ENCODE data around the gene CFAP210.

The CFAP210 gene, protein sequence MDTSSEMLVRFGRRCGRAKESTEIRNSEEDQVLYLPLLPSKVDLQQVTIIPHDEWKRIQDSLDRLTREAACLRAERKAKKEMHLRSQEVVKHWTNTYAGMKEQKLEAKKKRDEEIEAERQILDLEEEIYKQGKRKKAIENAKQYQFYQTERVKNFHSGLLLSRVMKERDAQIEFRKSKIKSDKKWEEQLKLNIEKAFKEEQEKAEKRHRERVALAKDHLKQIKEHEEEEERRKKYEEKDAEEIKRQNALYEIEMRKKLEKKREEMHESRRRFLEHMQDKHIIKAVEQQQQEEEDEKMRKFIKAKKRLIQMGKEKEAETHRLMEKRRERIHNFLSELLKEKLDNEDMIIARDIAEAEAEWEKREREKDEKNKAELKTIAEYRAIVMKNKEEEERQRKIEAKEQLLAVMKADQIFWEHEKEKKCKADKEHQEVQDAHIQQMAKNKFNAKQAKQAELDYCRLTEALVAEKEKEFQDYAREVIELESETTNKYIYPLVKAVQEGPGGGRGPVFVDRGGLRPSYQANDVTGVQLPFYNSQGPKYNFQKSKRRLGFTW

DNA sequence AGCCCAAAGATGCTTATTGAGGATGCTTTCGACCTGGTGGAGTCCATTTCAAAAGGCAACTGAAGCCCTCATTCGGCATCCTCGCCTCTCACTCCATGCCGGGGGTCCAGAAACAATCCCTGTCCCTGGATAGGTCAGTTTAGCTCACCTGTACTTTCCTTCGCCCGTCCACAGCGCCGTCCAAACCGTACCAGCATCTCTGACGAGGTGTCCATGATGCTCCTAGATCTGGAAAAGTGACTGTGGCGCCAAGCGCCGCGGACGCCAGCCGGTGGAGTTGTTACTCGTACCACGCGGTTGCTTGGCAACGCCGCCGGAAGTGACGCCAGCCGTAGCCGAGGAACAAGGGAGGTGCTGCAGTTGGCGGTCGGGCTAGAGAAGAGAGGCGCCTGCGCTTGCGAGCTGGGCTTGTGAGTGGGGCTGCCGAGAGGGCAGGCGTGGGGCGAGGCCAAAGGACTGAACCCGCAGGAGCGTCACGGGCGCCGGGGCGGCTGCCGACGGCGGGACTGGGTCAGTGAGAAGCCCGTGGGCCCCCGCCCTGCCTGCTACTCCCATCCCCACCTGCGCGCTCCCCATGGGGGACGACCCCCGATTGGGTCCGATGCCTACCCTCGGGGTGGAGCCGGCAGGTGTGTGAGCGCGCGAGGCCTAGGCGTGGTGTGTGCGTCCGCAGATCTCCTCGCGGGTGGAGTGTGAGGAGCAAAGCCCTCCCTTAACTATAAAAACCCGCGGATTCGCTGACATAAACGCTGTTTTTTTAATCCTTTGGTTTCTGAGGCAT is at the start of gene CFAP210, which contains the start of gene PHOSPHO2:
Gene CFAP210, minus strand, starts transcription at position 293 of the 781 bp plus-strand sequence. Its CDS starts 78 bp downstream, at position 215.
Gene PHOSPHO2, plus strand, starts transcription at position 357 of the 781 bp plus-strand sequence. CDS start 6,503 bp downstream, outside the sequence.
- peak; percentile 92 to 95 for DNase-seq

DNA sequence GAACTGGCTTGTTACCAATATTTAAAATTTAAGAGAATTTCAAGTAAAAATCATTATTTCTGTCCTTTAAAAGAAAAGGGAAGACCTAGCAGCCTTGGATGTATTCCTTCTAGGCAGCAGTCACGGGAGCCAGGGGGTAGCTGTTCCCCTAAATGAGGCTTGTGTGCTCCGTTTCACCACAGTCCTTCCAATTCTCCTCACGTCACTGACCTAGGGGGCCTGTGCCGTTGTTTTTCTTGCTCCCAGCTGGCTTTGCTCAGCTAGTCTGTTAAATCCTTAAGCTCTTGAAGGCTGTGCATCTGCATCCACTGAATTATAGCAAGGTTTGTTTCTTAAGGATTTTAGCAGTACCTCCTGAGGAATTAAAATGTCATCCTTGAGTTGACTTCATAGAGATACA is 49.3 kb upstream of the CFAP210 start:
- peak; percentile 6 to 71 for DNase-seq

DNA sequence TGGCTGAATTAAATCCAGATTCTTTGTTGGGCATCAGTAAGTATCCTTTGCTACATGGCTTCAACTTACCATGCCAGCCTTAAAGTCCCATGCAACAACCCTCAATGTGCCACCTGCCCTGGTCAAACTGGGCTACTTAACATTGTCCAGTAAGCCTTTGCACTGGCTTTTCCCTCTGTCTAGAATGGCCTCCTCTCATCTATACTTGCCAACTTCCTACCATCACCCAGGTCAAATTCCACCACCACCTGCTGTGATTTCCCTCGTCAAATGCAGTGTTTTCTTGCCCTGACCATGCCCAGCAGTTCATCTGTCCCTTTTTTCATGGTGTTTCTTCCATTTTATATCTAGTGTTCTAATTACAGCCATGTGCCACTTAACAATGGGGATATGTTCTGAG is 45.1 kb upstream of the CFAP210 start:
- peak in 1 of 2 experiments; percentile 15 for DNase-seq

DNA sequence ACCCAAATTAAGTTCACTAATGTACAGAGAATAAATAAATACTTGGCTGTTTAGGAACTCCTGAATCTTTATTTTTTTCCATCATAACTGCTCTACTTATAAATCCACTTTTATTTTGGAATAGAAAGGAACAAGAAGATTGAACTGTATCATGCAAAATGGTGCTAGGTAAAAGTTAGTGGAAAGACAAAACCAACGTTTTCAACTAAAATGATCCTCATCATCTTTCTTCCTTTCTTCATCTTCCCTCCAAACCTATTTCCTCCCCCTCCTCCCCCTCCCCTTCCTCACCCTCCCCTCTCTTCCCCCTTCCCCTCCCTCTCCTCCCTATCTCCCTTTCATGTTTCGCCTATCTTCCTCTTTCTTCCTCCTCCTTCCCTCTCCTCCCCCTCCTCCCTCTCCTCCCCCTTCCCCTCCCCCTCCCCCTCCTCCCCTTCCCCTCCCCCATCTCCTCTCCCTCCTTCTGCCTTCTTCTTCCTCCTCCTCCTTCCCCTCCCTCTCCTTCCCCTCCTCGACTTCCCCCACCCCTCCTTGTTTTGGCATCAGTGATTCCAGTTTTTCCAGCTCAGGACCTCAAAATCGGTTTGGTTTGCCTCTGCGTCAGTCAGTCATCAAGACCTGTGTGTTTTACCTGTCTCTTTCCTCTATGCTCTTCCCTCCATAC is 44.5 kb upstream of the CFAP210 start:
- DNase-seq: no peak

DNA sequence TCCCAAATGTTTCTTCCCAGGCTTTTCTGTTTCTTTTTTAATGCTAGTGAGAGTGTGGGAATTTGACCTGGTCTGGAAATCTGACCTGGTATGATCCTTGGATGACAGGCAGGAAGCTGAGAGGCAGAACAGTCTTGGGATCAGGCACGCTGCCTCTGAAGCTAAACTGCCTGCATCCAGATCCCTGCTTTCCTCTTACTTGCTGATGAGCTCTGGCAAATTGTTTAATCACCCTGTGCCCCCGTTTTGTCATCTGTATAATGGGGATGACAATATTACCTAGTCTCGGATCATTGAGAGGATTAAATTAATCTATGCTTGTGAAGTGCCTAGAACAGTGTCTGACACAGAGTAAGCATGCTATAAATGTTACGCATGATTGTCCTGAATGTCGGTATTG is 42.7 kb upstream of the CFAP210 start:
- no peak for DNase-seq

DNA sequence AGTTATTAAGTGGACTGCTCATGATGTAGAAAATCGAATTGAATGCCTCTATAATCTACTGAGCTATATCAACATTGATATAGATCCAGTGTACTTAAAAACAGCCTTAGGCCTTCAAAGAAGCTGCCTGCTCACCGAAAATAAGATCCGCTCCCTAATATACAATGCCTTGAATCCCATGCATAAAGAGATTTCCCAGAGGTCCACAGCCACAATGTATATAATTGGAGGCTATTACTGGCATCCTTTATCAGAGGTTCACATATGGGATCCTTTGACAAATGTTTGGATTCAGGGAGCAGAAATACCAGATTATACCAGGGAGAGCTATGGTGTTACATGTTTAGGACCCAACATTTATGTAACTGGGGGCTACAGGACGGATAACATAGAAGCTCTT is 41.4 kb upstream of the CFAP210 start:
- no peak for DNase-seq

DNA sequence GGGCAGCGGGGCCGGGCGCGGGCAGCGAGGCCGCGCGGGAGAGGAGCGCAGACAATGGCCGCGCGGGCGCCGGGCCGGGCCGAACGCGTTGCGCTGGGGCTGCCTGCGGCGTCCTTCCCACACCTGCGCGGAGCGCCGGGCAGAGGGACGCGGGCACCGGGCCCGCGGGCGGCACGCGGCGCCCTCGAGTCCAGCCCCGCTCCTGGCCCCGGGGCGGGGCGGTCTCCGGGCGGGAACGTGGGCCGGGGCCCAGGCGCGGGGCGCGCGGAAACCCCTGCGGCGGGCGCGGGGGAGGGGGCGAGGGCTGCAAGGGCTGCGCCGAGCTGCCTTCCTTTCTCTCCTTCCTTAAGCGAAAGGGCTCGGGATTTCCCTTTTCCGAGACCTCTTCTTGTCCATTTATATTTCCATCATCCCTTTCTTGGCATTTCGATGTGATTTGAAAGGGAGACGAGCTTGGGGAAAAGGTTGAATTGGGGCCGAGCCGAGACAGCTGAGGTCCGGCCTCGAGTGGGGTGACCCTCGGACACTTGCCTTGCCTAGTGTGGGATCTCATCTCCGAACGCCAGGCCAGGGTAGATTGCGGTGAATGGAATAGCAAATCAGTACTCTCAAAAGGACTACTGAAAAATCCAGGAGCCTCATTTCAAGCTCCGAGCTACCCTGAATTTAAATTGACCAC is 40.1 kb upstream of the CFAP210 start:
- peak in 1 of 2 experiments; percentile 29 for DNase-seq

DNA sequence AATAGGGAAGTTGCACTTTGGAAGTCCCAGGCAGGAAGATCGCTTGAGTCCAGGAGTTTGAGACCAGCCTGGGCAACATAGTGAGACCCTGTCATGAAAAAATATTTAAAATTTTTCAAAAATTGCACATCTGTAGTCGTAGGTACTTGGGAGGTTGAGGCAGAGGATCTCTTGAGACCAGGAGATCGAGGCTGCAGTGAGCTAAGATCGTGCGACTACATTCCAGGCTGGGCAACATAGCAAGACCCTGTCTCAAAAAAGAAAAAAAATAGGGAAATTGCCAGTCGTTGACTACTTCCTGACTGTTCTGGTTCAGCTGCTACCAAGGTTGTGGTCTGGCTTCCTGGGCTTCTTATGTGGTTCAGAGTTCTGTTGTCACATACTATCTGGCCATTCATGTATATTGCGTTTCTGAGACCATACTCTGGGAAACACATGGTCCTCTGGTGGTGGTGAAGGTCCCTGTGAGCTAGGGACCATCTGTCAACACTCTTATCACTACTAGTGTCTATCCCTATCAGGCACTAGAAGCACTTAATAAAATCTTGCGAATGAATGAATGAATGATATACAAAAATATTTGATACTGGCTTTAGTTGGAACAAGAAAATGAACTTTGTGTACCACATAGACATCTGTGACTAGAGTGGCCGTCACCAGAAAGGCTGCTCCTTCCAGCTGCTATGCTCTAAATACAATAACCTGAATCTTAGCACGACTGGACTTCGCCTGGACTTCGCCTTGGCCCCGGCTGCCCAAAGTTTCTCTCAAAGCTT is 38.6 kb upstream of the CFAP210 start:
- DNase-seq: peak in 1 of 2 experiments; percentile 41

DNA sequence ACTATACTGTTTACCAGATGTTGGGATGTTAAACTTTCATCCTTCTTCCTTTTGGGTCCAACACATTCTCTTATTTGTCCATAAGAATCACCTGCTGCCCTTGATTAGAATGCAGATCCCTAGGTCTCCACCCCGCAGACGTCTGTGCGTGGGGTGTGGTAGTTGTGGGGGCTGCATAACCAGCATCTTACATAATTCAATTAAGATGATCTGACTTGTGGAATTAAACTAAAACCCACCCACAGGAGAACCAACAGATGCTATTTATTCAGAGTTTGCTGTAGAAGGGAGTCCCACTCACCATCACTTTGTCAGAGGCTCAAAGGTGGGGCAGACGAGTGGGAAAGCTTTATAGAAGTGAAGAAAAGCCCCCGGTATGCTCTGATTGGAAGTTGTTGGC is 37.9 kb upstream of the CFAP210 start:
- DNase-seq: peak in 1 of 2 experiments; percentile 19

DNA sequence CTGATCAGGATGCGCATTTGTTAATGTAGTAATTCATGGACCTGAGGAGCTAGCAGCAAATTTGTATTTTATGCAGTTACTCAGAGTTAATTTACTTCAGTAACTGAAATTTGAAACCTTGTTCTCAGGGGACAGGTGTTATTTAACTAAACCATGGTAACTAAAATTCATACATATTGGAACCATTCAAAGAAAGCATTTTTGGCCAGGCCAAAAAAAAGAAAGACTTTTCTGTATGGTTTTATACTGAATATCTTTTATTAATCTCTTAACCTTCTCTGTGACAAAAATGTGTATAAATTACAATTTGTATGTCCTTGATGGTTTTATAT is 35.0 kb upstream of the CFAP210 start:
- DNase-seq: no peak

DNA sequence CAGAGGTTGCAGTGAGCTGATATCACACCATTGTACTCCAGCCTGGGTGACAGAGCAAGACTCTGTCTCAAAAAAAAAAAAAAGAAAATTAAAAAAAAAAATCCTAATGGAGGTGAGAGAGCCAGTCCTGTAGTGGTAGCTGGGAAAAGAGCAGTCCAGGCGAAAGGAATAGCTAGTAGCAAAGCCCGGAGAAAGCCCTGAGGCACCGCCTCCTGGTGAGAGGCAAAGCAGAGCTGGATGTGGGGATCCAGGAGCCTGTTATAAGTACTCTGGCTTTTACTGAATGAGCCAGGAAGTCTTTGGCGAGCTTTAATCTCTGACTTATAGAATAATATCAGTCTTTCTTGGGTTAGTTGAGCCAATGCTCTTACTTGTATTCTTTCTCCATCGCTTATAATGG is 32.9 kb upstream of the CFAP210 start:
- DNase-seq: no peak

DNA sequence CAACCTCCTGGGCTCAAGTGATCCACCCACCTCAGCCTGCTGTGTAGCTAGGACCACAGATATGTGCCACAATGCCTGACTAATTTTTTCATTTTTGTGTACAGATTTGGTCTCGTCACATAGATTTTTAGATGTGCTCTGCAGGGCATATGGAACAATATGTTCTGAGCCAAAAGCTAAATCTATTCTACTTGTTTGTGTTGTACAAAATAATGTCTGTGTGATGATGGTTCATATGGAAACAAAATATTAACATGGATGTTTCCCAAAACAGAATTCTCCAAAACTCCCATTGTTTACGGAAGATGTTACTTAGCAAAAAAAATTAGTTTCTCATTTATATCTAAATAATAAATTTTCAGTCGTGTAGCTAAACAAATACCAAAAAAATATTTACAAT is 26.8 kb upstream of the CFAP210 start:
- DNase-seq: no peak

DNA sequence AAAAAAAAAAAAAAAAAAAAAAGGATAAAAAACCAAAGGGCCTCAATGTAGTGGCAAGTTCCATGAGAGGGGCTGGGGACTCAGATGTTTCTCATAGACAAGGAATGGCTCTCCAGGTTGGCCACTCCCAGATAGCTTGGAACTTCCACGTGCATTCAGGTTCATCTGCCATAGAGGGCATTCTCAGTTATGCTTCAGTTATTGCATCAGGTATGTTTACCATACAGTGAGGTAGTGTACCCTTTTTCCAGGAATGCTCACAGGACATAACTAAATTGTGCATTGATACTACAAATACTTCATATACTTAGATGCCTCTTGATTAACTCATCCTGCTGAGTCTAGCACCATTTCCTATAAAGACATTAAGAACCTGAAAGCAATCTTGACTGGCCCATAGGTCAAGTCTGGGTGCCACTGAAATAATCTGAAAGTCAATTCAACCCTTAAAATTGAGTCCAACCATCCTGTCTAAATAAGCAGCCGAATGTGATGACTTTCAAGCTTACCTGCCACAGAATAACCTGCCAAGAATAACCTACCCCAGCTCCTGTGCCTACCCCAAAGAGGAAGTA is 24.8 kb upstream of the CFAP210 start:
- DNase-seq: no peak

DNA sequence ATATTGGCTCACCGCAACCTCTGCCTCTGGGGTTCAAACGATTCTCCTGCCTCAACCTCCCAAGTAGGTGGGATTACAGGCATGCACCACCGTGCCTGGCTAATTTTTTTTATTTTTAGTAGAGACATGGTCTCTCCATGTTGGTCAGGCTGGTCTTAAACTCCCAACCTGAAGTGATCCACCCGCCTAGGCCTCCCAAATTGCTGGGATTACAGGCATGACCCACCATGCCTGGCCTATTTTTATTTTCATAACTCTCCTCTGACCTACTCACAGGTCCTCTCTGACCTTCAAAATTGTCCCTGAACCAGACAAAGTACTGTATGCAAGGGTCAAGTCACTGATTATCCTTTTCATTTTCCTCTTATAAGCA is 23.5 kb upstream of the CFAP210 start:
- DNase-seq: no peak

DNA sequence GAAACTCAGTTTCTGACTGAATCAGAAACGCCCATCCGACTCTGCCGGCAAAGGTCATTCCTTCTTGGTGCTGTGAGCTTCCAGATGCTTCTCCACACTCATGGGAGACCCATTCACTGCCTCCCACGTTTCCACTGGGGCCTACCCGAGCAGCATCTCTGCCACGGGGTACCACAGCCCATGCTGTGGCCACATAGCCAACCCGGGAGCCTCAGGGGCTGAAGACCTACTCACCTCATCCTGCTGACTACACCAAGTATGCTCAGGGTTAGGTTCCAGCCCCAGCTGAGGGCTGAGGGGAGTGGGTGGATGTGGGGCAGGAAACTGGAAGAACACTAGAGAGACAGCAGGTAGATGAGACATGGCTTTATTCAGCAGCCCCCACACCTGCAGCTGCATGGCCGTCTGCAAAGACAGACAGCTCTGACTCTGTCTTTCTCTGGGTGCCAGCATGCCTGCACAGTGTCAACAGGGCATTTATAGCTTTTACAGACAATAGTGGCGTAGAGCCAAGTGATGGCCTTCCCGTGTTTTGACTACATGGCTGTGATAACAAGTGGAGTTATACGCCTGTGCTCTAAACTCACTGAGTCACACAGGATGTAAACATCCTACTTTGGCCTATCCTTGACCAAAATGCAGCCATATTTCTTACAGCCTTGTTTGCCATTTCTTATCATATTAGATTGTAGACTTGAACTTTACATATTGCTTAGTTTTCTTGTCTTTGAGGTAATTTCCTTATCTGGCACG is 22.9 kb upstream of the CFAP210 start:
- DNase-seq: no peak

DNA sequence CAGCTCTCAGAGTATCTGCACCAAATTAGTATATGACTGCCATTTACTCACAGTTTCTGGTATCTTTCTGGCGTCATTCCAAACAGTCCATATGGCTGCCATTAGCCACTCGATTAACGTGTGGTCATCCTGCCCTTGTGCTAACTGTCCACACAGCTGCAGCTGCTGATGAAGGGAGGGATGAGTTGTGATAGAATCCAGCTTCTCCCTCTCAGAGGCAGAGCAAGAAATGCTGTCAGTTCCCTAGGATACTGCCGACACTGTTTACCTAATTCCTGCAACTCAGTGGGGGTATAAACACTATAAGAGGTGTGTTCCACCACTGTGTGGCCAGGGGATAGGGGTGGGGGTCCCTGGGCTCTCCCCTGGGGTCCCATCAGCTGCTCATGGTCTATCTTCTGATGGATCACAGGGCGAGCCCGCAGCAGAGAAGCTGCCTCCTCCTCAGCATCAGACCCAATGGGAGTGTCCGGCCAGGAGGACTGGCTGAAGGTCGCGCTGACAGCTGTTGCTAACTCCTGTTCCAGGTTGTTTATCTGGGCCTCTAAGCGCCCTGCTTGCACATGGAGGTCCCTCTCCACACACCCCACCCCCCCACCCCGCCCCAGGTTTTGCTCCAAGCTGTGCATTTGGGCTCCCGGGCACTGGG is 22.2 kb upstream of the CFAP210 start:
- DNase-seq: peak; percentile 66 to 80

DNA sequence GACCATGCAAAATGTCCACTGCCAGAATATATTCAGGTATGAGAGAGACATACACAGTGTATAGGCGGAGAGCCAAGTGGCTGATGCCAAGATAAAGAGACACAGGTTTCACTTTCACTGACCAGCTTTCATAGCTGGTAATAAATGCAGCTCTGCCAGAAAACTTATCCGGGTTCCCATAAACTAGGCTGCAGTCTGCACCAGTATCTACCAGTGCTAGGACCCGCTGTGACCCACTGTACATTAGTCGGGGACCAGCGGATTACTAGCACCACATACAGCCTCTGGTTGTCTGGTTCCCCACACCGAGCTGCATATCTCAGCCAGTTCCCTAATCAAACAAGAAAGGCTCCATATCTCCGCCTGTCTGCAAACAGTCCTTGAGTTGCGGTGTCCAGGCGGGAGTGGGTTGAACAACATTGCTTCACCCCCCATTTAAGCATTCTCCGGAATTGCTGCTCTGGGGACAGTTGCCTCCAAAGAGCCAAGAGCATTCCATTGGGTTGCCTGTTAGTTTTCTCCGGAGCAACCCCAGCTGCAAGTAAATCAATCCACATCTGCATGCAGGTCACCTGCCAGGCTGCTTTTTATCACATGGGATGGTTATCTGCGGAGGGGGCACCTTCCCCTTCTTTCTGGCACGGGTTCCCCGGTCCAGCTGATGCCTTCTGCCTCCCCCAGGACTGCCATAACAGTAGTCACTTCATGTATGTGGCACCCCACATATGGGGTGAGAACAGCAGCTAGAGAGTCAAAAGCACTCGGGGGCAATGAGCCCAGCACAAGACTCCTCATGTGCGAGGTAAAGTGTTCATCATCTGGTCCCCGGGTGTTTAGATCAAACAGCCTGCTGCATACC is 21.4 kb upstream of the CFAP210 start:
- no peak for DNase-seq

DNA sequence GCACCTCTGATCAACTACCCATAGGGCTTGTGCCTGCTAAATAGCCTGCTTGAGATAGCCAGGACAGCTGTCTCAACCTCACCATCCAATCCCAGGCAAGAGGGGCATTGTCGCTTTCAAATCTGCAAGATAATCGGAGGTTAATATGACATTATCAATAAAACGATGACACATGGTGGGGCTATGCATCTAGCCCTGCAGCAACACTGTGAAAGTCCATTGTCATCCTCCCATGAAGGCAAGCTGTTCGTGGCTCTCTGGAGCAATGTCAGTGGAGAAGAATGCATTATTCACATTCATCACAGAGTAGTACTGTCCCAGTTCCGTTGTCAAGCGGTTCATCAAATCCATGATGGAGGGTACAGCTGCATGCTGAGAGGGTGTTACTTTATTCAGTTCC is 20.5 kb upstream of the CFAP210 start:
- no peak for DNase-seq

DNA sequence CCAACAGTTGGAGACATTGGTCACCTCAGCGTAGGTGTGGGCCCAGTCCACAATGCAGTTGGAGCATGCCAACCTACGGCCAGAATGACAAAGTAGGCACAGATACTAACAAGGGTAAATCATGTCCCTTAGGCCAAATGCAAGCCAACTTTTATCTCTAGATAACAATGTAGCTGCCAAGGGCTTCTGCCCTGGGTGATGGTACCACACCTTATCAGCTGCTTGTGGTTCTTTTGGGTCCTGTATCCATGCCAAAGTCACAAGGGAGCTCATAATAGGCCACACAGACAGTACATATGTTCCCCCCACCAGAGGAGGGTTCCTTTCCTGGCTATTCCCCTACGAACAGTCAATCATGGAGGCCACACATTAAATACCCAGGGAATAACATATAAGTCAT is 19.1 kb upstream of the CFAP210 start:
- no peak for DNase-seq
